ENCODE measurements around the gene SELENOO. TPM values are rescaled to one million over a fixed set of nuclear protein-coding genes. Genes with fewer than 3 reads are reported as not detected.
"Not testable (repeated sequence)": the region's sequence is repeated elsewhere in the genome, so short reads cannot be mapped to it uniquely, and the experiment has no call there.

SELENOO gene
- total RNA-seq, 2 experiments from 2014 or later: 30.0 to 35.6 TPM

GRCh38 chr22:50168490-50169180 is 32.2 kb upstream of the SELENOO start:
- Mint-ChIP-seq H3K27ac (peak overlapping the region; percentile 33), H3K4me3 (peak overlapping the region; percentile 39), H3K27me3 (peaks cover 25% of the 10 kb centered on the region)
- H3K4me1 Mint-ChIP-seq; H3K9me3 Mint-ChIP-seq (ENCODE audit: low read depth); H3K36me3 Mint-ChIP-seq; ATAC-seq; DNase-seq; CTCF ChIA-PET: not testable (repeated sequence)

GRCh38 chr22:50169181-50169759 is 31.5 kb upstream of the SELENOO start:
- Mint-ChIP-seq H3K4me1 (peaks cover 2% of the 10 kb centered on the region), H3K27me3 (peaks cover 24% of the 10 kb centered on the region), H3K9me3 (ENCODE audit: low read depth) (no peaks in the 10 kb centered on the region), H3K36me3 (no peaks in the 10 kb centered on the region), H3K27ac (peak overlapping the region; percentile 33), H3K4me3 (peak overlapping the region; percentile 39)
- ATAC-seq (no peak), DNase-seq (no peak)
- CTCF ChIA-PET: no interaction called here

GRCh38 chr22:50169774-50170341 is 31.0 kb upstream of the SELENOO start:
- peak overlapping the region; percentile 59 for H3K4me3 Mint-ChIP-seq
- DNase-seq (peak; percentile 70), ATAC-seq (peak; percentile 76)
- peaks cover 2% of the 10 kb centered on the region for H3K4me1 Mint-ChIP-seq
- no peak overlapping the region for H3K27ac Mint-ChIP-seq
- H3K36me3 Mint-ChIP-seq: no peaks in the 10 kb centered on the region
- CTCF ChIA-PET: no interaction called here
- peaks cover 23% of the 10 kb centered on the region for H3K27me3 Mint-ChIP-seq
- no peaks in the 10 kb centered on the region for H3K9me3 Mint-ChIP-seq (ENCODE audit: low read depth)

GRCh38 chr22:50170453-50171318 is 30.1 kb upstream of the SELENOO start, which contains the start of gene PANX2:
Gene PANX2 (plus strand): TSS chr22:50170731. CDS start chr22:50170731, 0 bp downstream.
- H3K27me3 Mint-ChIP-seq: peaks cover 23% of the 10 kb centered on the region
- peak within 1 kb of the TSS; percentile 36 for H3K27ac Mint-ChIP-seq
- CTCF ChIA-PET: interaction anchor here (0.6 to 1.7 kb wide), 4 partner anchors 14 to 327 kb away, joined by 3 to 5 read pairs (median 4); no protein-coding TSS in a partner anchor
- ATAC-seq (peak; percentile 37), DNase-seq (no peak)
- H3K4me1 Mint-ChIP-seq: peaks cover 2% of the 10 kb centered on the region
- no peaks in the 10 kb centered on the region for H3K36me3 Mint-ChIP-seq
- no peaks in the 10 kb centered on the region for H3K9me3 Mint-ChIP-seq (ENCODE audit: low read depth)
- H3K4me3 Mint-ChIP-seq: peak within 1 kb of the TSS; percentile 60

GRCh38 chr22:50171319-50171964 is 29.4 kb upstream of the SELENOO start:
- DNase-seq (no peak), ATAC-seq (no peak)
- H3K27me3 Mint-ChIP-seq: peaks cover 23% of the 10 kb centered on the region
- CTCF ChIA-PET: interaction anchor here (0.6 to 1.7 kb wide), 4 partner anchors 13 to 327 kb away, joined by 3 to 5 read pairs (median 4); no protein-coding TSS in a partner anchor
- peaks cover 2% of the 10 kb centered on the region for H3K4me1 Mint-ChIP-seq
- H3K9me3 Mint-ChIP-seq (ENCODE audit: low read depth): no peaks in the 10 kb centered on the region
- H3K36me3 Mint-ChIP-seq: no peaks in the 10 kb centered on the region
- H3K4me3 Mint-ChIP-seq: peak overlapping the region; percentile 60
- H3K27ac Mint-ChIP-seq: peak overlapping the region; percentile 36

- Mint-ChIP-seq H3K4me1 (peaks cover 2% of the 10 kb centered on the region), H3K27ac (no peak overlapping the region), H3K27me3 (peaks cover 23% of the 10 kb centered on the region), H3K9me3 (ENCODE audit: low read depth) (no peaks in the 10 kb centered on the region), H3K4me3 (no peak overlapping the region), H3K36me3 (no peaks in the 10 kb centered on the region)
- no peak for DNase-seq
- no peak for ATAC-seq
- CTCF ChIA-PET: interaction anchor here (1.7 kb wide), 1 partner anchor 13 kb away, joined by 5 read pairs; no protein-coding TSS in a partner anchor
These were observed 28.8 kb upstream of the SELENOO start for GRCh38 chr22:50171965-50172421.

- CTCF ChIA-PET: interaction anchor here (0.7 kb wide), 1 partner anchor 15 kb away, joined by 4 read pairs; no protein-coding TSS in a partner anchor
- Mint-ChIP-seq H3K4me1 (peaks cover 2% of the 10 kb centered on the region), H3K27me3 (peaks cover 13% of the 10 kb centered on the region), H3K36me3 (no peaks in the 10 kb centered on the region), H3K9me3 (ENCODE audit: low read depth) (no peaks in the 10 kb centered on the region), H3K4me3 (no peak overlapping the region), H3K27ac (no peak overlapping the region)
- no peak for DNase-seq
- ATAC-seq: no peak
These were observed 27.4 kb upstream of the SELENOO start for GRCh38 chr22:50173311-50173982.

- peaks cover 2% of the 10 kb centered on the region for H3K4me1 Mint-ChIP-seq
- no peaks in the 10 kb centered on the region for H3K36me3 Mint-ChIP-seq
- no peak for DNase-seq
- H3K9me3 Mint-ChIP-seq (ENCODE audit: low read depth): no peaks in the 10 kb centered on the region
- CTCF ChIA-PET: no interaction called here
- H3K27me3 Mint-ChIP-seq: peaks cover 9% of the 10 kb centered on the region
- no peak overlapping the region for H3K4me3 Mint-ChIP-seq
- ATAC-seq: no peak
- no peak overlapping the region for H3K27ac Mint-ChIP-seq
These were observed 26.8 kb upstream of the SELENOO start for GRCh38 chr22:50173983-50174355.

- no peaks in the 10 kb centered on the region for H3K9me3 Mint-ChIP-seq (ENCODE audit: low read depth)
- H3K27ac Mint-ChIP-seq: no peak overlapping the region
- H3K36me3 Mint-ChIP-seq: no peaks in the 10 kb centered on the region
- no peak for DNase-seq
- H3K4me3 Mint-ChIP-seq: no peak overlapping the region
- peaks cover 4% of the 10 kb centered on the region for H3K27me3 Mint-ChIP-seq
- ATAC-seq: no peak
- peaks cover 3% of the 10 kb centered on the region for H3K4me1 Mint-ChIP-seq
- CTCF ChIA-PET: interaction anchor here (0.6 to 1.1 kb wide), 2 partner anchors 34 to 446 kb away, joined by 3 to 5 read pairs; no protein-coding TSS in a partner anchor
These were observed 26.2 kb upstream of the SELENOO start for GRCh38 chr22:50174382-50175190.

- DNase-seq (no peak), ATAC-seq (no peak)
- H3K4me3 Mint-ChIP-seq: no peak overlapping the region
- CTCF ChIA-PET: interaction anchor here (0.6 to 1.1 kb wide), 2 partner anchors 34 to 445 kb away, joined by 3 to 5 read pairs; no protein-coding TSS in a partner anchor
- H3K36me3 Mint-ChIP-seq: no peaks in the 10 kb centered on the region
- H3K27me3 Mint-ChIP-seq: peaks cover 4% of the 10 kb centered on the region
- H3K27ac Mint-ChIP-seq: no peak overlapping the region
- no peaks in the 10 kb centered on the region for H3K9me3 Mint-ChIP-seq (ENCODE audit: low read depth)
- H3K4me1 Mint-ChIP-seq: peaks cover 7% of the 10 kb centered on the region
These were observed 25.7 kb upstream of the SELENOO start for GRCh38 chr22:50175191-50175461.

- no peak for DNase-seq
- peaks cover 8% of the 10 kb centered on the region for H3K4me1 Mint-ChIP-seq
- H3K9me3 Mint-ChIP-seq (ENCODE audit: low read depth): no peaks in the 10 kb centered on the region
- no peak overlapping the region for H3K27ac Mint-ChIP-seq
- ATAC-seq: no peak
- H3K27me3 Mint-ChIP-seq: peaks cover 2% of the 10 kb centered on the region
- no peaks in the 10 kb centered on the region for H3K36me3 Mint-ChIP-seq
- CTCF ChIA-PET: no interaction called here
- no peak overlapping the region for H3K4me3 Mint-ChIP-seq
These were observed 24.6 kb upstream of the SELENOO start for GRCh38 chr22:50175921-50176849.

Data from activated CD8-positive, alpha-beta memory T cell treated with anti-CD3 and anti-CD28 coated beads, Interleukin-2, amount 10 ng/mL, durations not matched to agents 7 days and 5 days (primary cell).